D721Med (cell line): ENCODE measurements around the gene SGSM1.
"Not testable (repeated sequence)": the region's sequence is repeated elsewhere in the genome, so short reads cannot be mapped to it uniquely, and the experiment has no call there.

Experiments used
- DNase-seq: peaks from one replicate; pipeline ENCODE4 v3.0.0; 2011; ENCODE audit warnings: low spot score; ENCODE audit not compliant: insufficient read length
- FAIRE-seq: peaks from 2 replicates; lab custom pipeline; 2011; peaks lifted over from hg19 to GRCh38; lab: Jason Lieb, UNC
- CTCF ChIP-seq: IDR thresholded peaks from 2 replicates; pipeline ENCODE4 v1.5.1; 2012; ENCODE audit warnings: mild to moderate bottlenecking, control low read depth; ENCODE audit not compliant: insufficient read depth; ENCODE audit errors: missing control alignments

Gene SGSM1

GRCh38 chr22:24894220-24894975 is 88.4 kb downstream of the SGSM1 start:
- no peak for TF ChIP-seq CTCF
- DNase-seq, result no peak
- FAIRE-seq, result no peak

GRCh38 chr22:24894998-24895397 is 89.0 kb downstream of the SGSM1 start:
- TF ChIP-seq CTCF, result no peak
- FAIRE-seq (no peak), DNase-seq (no peak)

GRCh38 chr22:24901448-24901847 is 95.4 kb downstream of the SGSM1 start:
- TF ChIP-seq CTCF, result no peak
- no peak for DNase-seq
- FAIRE-seq, result no peak

- no peak for TF ChIP-seq CTCF
- DNase-seq, result no peak
- FAIRE-seq, result no peak
These were observed 99.9 kb downstream of the SGSM1 start for GRCh38 chr22:24905909-24906308.

- FAIRE-seq, DNase-seq: not testable (repeated sequence)
These were observed 101.1 kb downstream of the SGSM1 start for GRCh38 chr22:24907101-24907500.

GRCh38 chr22:24920029-24920428 is 114.0 kb downstream of the SGSM1 start:
- FAIRE-seq (no peak), DNase-seq (no peak)
- no peak for TF ChIP-seq CTCF

- TF ChIP-seq CTCF, result no peak
- FAIRE-seq, result no peak
- no peak for DNase-seq
These were observed 119.8 kb downstream of the SGSM1 start for GRCh38 chr22:24925586-24926427.
